ENCODE measurements around the gene XXYLT1. TPM values are rescaled to one million over a fixed set of nuclear protein-coding genes. Genes with fewer than 3 reads are reported as not detected.

XXYLT1 gene
- total and polyA plus RNA-seq, 10 of the 15 experiments (the other 5 are each of a cell fraction or from before 2014, with no cell fraction given): 1.2 to 14.2 (median 9.3) TPM

DNA sequence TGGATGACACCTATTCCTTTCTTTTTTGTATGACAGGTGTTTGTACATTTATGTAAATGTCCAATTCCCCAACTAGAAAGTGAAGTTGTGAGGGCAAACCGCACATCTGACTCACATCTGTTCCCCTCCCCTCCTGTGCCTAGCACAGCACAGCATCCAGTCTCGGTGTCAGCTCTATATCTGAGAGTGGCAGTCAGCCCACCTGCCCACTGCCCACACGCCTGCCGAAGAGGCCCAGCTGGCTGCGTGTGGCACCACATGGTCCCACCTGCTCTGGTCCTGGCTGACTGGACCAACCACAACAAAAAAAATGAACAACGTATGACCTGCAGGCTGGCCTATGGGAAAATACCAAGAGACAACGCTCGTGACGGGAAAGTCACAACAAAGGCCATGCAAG, 62.8 kb downstream of the XXYLT1 start (continued):
- TF ChIP-seq E2F4 (IDR thresholded peaks at IDR 0.05; ENCODE audit: low read depth, low read length) (no peak), PML (IDR thresholded peaks at IDR 0.05; ENCODE audit: low read length) (no peak), FOXM1 (IDR thresholded peaks at IDR 0.05; ENCODE audit: low read depth, low read length) (peak; percentile 40; the same call in 1 of the 2 replicates), NBN (IDR thresholded peaks at IDR 0.05) (peak; percentile 87), POLR2A (IDR thresholded peaks at IDR 0.05; ENCODE audit: low read depth, low read length) (no peak; the same call in 1 of the 2 replicates), MLLT1 (IDR thresholded peaks at IDR 0.05) (peak; percentile 63; the same call in 1 of the 2 replicates), TCF7 (IDR thresholded peaks at IDR 0.05; ENCODE audit: borderline replicate concordance) (no peak), MYC (IDR thresholded peaks at IDR 0.05; ENCODE audit: insufficient read depth, insufficient read length, insufficient replicate concordance, low read length, severe bottlenecking) (no peak), MTA3 (IDR thresholded peaks at IDR 0.05; ENCODE audit: borderline replicate concordance, low read length) (no peak), SUZ12 (IDR thresholded peaks at IDR 0.05; ENCODE audit: unreplicated experiment) (no peak), GATAD2B (conservative IDR thresholded peaks at IDR 0.05; ENCODE audit: low read depth) (peak; percentile 86; the same call in 1 of the 2 replicates), CBFB (IDR thresholded peaks at IDR 0.05; ENCODE audit: low read depth) (0 out of 2 replicates have a peak, but pooled peaks have one; percentile 26), TCF12 (IDR thresholded peaks at IDR 0.05; ENCODE audit: low read depth, low read length) (peak; percentile 97), POU2F2 (IDR thresholded peaks at IDR 0.05; ENCODE audit: borderline replicate concordance, low read depth, low read length) (peak; percentile 90), CBX5 (IDR thresholded peaks at IDR 0.05; ENCODE audit: low read depth) (0 out of 2 replicates have a peak, but pooled peaks have one; percentile 12), JUNB (IDR thresholded peaks at IDR 0.05) (peak; percentile 20; the same call in 1 of the 2 replicates), SUPT20H (IDR thresholded peaks at IDR 0.05; ENCODE audit: borderline replicate concordance, control insufficient read depth, low read depth, low read length) (no peak), ESRRA (IDR thresholded peaks at IDR 0.05; ENCODE audit: low read length) (no peak), CEBPZ (IDR thresholded peaks at IDR 0.05; ENCODE audit: low read depth, low read length) (no peak), CHD4 (IDR thresholded peaks at IDR 0.05) (no peak), NFYA (IDR thresholded peaks at IDR 0.05; ENCODE audit: borderline replicate concordance, low read depth, low read length) (no peak), SREBF2 (IDR thresholded peaks at IDR 0.05; ENCODE audit: low read length) (no peak), ATF7 (IDR thresholded peaks at IDR 0.05; ENCODE audit: low read depth) (0 out of 2 replicates have a peak, but pooled peaks have one; percentile 64), SMARCA5 (IDR thresholded peaks at IDR 0.05) (no peak; the same call in 1 of the 2 replicates), CHD2 (IDR thresholded peaks at IDR 0.05; ENCODE audit: borderline replicate concordance, low read depth, low read length) (0 out of 2 replicates have a peak, but pooled peaks have one; percentile 28), NFYB (IDR thresholded peaks at IDR 0.05; ENCODE audit: insufficient read depth, low read depth, low read length) (no peak)
- TF ChIP-seq, protein P1, sequence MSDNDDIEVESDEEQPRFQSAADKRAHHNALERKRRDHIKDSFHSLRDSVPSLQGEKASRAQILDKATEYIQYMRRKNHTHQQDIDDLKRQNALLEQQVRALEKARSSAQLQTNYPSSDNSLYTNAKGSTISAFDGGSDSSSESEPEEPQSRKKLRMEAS (IDR thresholded peaks at IDR 0.05; ENCODE audit: low read depth, low read length): no peak
